ENCODE results near the gene TCP11. TPM values are rescaled to one million over a fixed set of nuclear protein-coding genes. Genes with fewer than 3 reads are reported as not detected.

The TCP11 gene
- polyA plus RNA-seq, 1 of the 3 experiments (the other 2 are of a cell fraction) = 0.16 TPM

DNA sequence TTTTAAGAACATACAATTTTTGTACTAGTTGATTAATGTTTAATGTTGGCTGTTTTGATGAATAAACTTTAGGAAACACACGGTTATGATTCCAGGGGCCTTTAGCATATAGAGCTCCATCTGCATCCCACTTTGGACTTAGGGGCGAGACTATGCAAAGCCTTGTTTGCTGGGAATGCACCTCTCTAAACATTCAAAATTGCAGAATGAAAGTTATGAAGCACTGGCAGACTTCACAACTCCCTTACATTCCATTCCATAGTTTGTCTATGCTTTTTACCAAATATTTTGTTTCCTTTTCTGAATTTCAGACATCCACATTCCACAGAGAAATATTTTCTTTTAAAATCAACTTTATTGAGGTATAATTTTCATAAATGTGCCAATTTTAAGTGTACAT, 10.3 kb upstream of the TCP11 start:
- TF ChIP-seq NFIC (IDR thresholded peaks at IDR 0.05; ENCODE audit: borderline replicate concordance) = no peak
- TF ChIP-seq, protein P1, sequence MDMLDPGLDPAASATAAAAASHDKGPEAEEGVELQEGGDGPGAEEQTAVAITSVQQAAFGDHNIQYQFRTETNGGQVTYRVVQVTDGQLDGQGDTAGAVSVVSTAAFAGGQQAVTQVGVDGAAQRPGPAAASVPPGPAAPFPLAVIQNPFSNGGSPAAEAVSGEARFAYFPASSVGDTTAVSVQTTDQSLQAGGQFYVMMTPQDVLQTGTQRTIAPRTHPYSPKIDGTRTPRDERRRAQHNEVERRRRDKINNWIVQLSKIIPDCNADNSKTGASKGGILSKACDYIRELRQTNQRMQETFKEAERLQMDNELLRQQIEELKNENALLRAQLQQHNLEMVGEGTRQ (IDR thresholded peaks at IDR 0.05; ENCODE audit: borderline replicate concordance, low read depth, low read length) = no peak
- TF ChIP-seq FOXJ3 (CRISPR knock-in tag; IDR thresholded peaks at IDR 0.05) = no peak
- TF ChIP-seq, protein P2, sequence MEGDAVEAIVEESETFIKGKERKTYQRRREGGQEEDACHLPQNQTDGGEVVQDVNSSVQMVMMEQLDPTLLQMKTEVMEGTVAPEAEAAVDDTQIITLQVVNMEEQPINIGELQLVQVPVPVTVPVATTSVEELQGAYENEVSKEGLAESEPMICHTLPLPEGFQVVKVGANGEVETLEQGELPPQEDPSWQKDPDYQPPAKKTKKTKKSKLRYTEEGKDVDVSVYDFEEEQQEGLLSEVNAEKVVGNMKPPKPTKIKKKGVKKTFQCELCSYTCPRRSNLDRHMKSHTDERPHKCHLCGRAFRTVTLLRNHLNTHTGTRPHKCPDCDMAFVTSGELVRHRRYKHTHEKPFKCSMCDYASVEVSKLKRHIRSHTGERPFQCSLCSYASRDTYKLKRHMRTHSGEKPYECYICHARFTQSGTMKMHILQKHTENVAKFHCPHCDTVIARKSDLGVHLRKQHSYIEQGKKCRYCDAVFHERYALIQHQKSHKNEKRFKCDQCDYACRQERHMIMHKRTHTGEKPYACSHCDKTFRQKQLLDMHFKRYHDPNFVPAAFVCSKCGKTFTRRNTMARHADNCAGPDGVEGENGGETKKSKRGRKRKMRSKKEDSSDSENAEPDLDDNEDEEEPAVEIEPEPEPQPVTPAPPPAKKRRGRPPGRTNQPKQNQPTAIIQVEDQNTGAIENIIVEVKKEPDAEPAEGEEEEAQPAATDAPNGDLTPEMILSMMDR (IDR thresholded peaks at IDR 0.05) = no peak
- TF ChIP-seq SIN3A (IDR thresholded peaks at IDR 0.05; ENCODE audit: borderline replicate concordance, low read depth, low read length) = no peak
- no peak for TF ChIP-seq CHD2 (IDR thresholded peaks at IDR 0.05; ENCODE audit: low read length, partially characterized antibody)
- no peak for TF ChIP-seq EZH2phosphoT487 (IDR thresholded peaks at IDR 0.05; ENCODE audit: borderline replicate concordance, low read depth)
- TF ChIP-seq MAX (IDR thresholded peaks at IDR 0.05; ENCODE audit: low read depth) = no peak
- no peak for TF ChIP-seq FOSL2 (IDR thresholded peaks at IDR 0.05; ENCODE audit: borderline replicate concordance, low read depth)
- no peak for TF ChIP-seq TCF12 (IDR thresholded peaks at IDR 0.05)
- no peak for TF ChIP-seq MXI1 (IDR thresholded peaks at IDR 0.05; ENCODE audit: low read depth, low read length)
- TF ChIP-seq NRF1 (IDR thresholded peaks at IDR 0.05; ENCODE audit: low read depth, low read length) = no peak
- no peak for TF ChIP-seq RXRA (IDR thresholded peaks at IDR 0.05; ENCODE audit: borderline replicate concordance, low read depth)
- no peak for TF ChIP-seq SMC3 (IDR thresholded peaks at IDR 0.05; ENCODE audit: low read depth, low read length)
- TF ChIP-seq RCOR1 (IDR thresholded peaks at IDR 0.05; ENCODE audit: low read length) = no peak
- Histone ChIP-seq H3K79me2 (ENCODE audit: insufficient read depth) (no peaks in the 10 kb centered on the region), H3K36me3 (replicated peaks in 1 of 2; ENCODE audit: control insufficient read depth in 1 of 2, insufficient read depth in 2 of 2, low read length in 1 of 2) (no peaks in the 10 kb centered on the region), H3F3A (replicated peaks; ENCODE audit: insufficient read depth) (no peaks in the 10 kb centered on the region), H3K27ac (ENCODE audit: low read depth in 2 of 2, low read length in 1 of 2) (peak overlapping the region in 1 of 2 experiments; percentile 25; a peak in 1 of 4 replicates), H3K4me1 (ENCODE audit: control insufficient read depth in 1 of 2, insufficient read depth in 2 of 2, low read depth in 1 of 2, low read length in 1 of 2) (peaks cover 0 to 12% of the 10 kb centered on the region in 2 experiments; a peak in 2 of 4 replicates), H3K27me3 (ENCODE audit: insufficient read depth) (no peaks in the 10 kb centered on the region), H3K9ac (no peak overlapping the region), H2AFZ (ENCODE audit: low read depth) (no peak overlapping the region), H3K4me3 (ENCODE audit: low read depth in 2 of 2, low read length in 1 of 2) (no peak overlapping the region), H3K4me2 (no peak overlapping the region), H3K9me2 (no peaks in the 10 kb centered on the region), H3K9me3 (no peaks in the 10 kb centered on the region), H4K20me1 (ENCODE audit: insufficient read depth) (no peaks in the 10 kb centered on the region)
- ChIA-PET POLR2A (no interaction called here), CTCF (interaction anchor here (0.7 to 3.5 kb wide), 3 partner anchors 11 to 125 kb away, joined by 3 to 34 read pairs (median 27); partner anchors contain the start of gene TCP11)
- DNase-seq = no peak
- WGBS (ENCODE audit: low lambda C conversion rate) = 80% methylated on average over 2 of the region's 2 CpGs

All from SK-N-SH (cell line).